Stimulated activated CD4-positive, alpha-beta T cell treated with anti-CD3 and anti-CD28 coated beads, TNF-alpha, amount 100 ng/mL, for 24 hours (primary cell): ENCODE data around the gene SREBF1.

Experiments
- DNase-seq, 3 experiments: peaks; one replicate each; pipeline ENCODE4 v3.0.0-alpha.2; 2020; ENCODE audit warnings: low read depth in 3 of 3

Gene SREBF1

GRCh38 chr17:17859909-17860765, 23.4 kb upstream of the SREBF1 start:
- DNase-seq, result peak; percentile 35 to 63 (median 47)

GRCh38 chr17:17857496-17857895, 20.7 kb upstream of the SREBF1 start:
- DNase-seq, result no peak

GRCh38 chr17:17856386-17856785, 19.6 kb upstream of the SREBF1 start:
- no peak for DNase-seq

GRCh38 chr17:17855976-17856375, 19.2 kb upstream of the SREBF1 start:
- DNase-seq, result no peak

- peak in 1 of 3 experiments; percentile 57 for DNase-seq
These were observed 17.1 kb upstream of the SREBF1 start for GRCh38 chr17:17853811-17854447.

GRCh38 chr17:17852930-17853329, 16.1 kb upstream of the SREBF1 start:
- no peak for DNase-seq

- no peak for DNase-seq
These were observed 14.6 kb upstream of the SREBF1 start for GRCh38 chr17:17851103-17852002.

GRCh38 chr17:17849845-17850373, 13.1 kb upstream of the SREBF1 start:
- peak in 1 of 3 experiments; percentile 65 for DNase-seq

GRCh38 chr17:17849147-17849820, 12.5 kb upstream of the SREBF1 start:
- DNase-seq, result peak; percentile 62 to 88 (median 79)

- no peak for DNase-seq
These were observed 11.7 kb upstream of the SREBF1 start for GRCh38 chr17:17848311-17849082.

- no peak for DNase-seq
These were observed 10.9 kb upstream of the SREBF1 start for GRCh38 chr17:17847726-17848125.

GRCh38 chr17:17847118-17847689, 10.4 kb upstream of the SREBF1 start:
- DNase-seq, result no peak

- DNase-seq, result no peak
These were observed 9.9 kb upstream of the SREBF1 start for GRCh38 chr17:17846645-17847044.

- no peak for DNase-seq
These were observed 9.2 kb upstream of the SREBF1 start for GRCh38 chr17:17846003-17846402.

- DNase-seq, result no peak
These were observed 8.4 kb upstream of the SREBF1 start for GRCh38 chr17:17845046-17845775.

GRCh38 chr17:17844500-17844899, 7.7 kb upstream of the SREBF1 start:
- DNase-seq, result no peak

- no peak for DNase-seq
These were observed 7.3 kb upstream of the SREBF1 start for GRCh38 chr17:17844079-17844478.

- DNase-seq, result no peak
These were observed 6.3 kb upstream of the SREBF1 start for GRCh38 chr17:17843096-17843495.

- DNase-seq, result no peak
These were observed 5.5 kb upstream of the SREBF1 start for GRCh38 chr17:17842111-17842876.
